GM20431 (cell line): Measurements from ENCODE around the gene CDV3.

Experiments used
- in situ Hi-C: fragments of 300-500 bp; cut with MseI, MboI; formaldehyde crosslinking; loops from one replicate; pipeline ENCODE4 v1.15.0; 2020; ENCODE audit warnings: low sequenced_read_pairs; ENCODE audit not compliant: unreplicated experiment

Gene CDV3

GRCh38 chr3:133595341-133595740 lies 21.9 kb downstream of the CDV3 start:
- in situ Hi-C loops: no loop called here

DNA sequence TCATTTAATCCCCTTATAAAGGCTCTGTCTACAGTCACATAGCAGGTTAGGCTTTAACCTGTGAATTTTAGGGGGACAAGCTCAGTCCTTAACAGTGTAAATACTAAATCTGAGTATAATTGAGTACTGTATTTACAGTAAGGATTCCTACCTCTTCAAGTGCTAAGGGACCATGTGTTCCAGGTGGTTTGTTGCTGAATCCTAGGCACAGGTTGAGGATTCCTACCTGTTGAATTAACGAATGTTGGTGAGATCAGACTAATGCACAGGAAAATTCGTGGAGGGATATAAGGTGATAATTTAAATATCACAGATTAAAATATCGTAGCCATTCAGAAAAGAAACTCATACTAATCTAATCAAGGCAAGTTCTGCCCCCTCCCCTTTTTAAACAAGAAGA lies 24.9 kb downstream of the CDV3 start:
- in situ Hi-C loops: no loop called here

DNA sequence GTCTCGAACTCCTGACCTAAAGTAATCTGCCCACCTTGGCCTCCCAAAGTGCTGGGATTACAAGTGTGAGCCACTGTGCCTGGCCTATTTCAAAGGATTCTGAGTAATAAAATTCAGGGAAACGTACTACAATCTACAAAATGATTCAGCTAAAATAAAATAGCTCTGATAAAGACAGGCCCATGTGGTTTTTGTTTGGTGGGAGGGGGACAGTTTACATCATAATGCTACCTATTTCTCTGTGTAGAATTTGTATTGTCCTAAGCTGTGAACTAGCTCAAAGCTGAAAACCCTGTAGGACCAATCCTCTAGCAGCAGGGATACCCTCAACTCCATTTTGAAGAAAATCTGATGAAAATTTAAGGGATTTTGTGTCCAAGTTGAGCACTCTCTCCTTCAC lies 25.8 kb downstream of the CDV3 start:
- in situ Hi-C loops: no loop called here

DNA sequence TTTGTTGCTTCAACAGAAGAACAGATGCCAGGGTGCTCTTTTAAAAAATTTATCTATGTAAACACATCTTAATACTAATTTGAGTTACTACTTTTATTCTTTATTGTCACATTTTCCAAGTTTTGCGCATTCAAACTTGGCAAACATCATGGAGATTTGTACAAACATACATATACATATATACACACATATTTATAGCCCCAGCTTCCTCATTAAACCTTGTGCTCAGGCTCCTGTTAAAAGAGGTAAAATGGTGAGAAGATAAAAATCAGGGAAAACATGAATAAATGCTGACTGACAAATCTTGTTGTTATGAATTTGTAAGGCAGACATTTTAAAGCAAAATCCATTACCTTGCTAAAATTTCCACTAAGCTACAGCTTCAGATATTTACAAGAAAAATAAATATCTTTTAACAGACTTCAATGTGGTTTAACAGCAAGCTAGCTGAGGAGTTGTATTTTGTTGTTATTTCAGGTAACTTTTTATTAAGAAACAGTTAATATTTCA lies 27.1 kb downstream of the CDV3 start:
- in situ Hi-C loops: no loop called here

DNA sequence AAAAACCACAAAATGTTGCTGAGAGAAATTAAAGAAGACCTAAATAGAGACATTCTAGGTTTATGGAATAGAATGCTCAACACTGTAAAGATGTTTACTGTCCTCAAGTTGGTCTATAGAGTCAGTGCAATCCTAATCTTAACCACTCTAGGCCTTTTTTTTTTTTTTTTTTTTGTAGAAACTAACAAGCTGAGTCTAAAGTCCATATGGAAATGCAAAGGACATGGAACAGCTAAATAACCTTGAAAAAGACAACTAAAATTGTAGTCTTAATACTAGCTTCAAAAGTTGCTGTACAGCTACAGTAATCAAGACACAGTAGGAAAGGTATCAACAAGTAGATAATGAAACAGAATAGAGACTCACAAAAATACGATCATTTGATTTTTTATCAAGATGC lies 32.9 kb downstream of the CDV3 start:
- in situ Hi-C loops: no loop called here

DNA sequence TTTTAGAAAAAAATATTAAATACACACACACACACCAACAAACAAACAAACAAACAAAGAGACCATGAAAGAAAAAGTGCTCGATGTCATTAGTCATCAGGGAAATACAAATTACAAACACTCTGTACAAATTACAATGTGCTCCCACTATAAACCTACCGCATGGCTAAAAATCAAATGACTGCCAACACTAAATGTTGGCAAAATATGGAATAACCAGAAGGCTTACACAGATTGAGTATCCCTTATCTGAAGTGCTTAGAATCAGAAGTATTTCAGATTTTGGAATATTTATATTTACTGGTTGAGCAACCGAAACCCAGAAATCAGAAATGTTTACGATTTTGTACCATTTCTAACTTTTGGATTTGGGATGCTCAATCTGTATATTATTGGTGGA lies 33.4 kb downstream of the CDV3 start:
- in situ Hi-C loops: no loop called here

- in situ Hi-C loops: no loop called here
These were observed 34.3 kb downstream of the CDV3 start for GRCh38 chr3:133607816-133608215.

- in situ Hi-C loops: no loop called here
These were observed 34.9 kb downstream of the CDV3 start for GRCh38 chr3:133608388-133608787.

DNA sequence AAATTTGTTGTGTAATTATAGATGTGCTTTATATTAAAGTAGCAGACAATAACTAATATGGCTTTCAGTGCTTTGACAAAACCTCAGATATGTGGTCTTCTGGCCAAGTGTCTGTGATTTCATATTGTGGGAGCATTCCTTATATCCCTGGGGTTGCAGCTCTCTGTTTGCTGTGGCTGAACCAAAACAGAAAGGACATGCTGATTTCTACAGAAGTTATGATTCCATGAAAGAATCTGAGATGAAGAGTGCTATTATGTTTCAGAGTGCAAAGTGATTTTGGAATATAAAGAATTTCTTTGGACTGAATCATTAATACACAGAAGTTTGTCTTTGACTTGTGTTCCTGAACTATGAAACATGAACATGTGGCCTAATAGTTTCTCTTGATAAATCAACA lies 36.5 kb downstream of the CDV3 start:
- in situ Hi-C loops: no loop called here

GRCh38 chr3:133611534-133611933 lies 38.0 kb downstream of the CDV3 start:
- in situ Hi-C loops: no loop called here

- in situ Hi-C loops: no loop called here
These were observed 46.7 kb downstream of the CDV3 start for GRCh38 chr3:133620066-133620784.

DNA sequence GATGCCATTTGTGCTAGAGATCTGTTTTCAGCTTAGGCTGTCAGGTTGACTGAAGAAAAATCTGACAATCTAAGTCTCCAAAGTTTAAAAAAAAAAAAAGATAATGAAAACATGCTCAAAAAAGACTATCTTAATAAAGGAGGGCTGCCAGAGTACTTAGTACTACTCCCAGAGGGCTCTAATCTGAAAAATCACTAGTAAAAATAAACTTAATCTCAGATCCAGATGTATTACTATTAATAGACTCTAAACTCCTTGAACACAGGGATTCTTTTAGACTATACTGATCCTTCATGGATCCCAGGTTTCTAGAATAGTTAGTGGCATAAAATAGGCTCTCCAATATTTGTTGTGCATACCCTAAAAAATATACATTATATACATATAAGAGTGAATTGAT lies 54.3 kb downstream of the CDV3 start:
- in situ Hi-C loops: no loop called here

- in situ Hi-C loops: no loop called here
These were observed 55.7 kb downstream of the CDV3 start for GRCh38 chr3:133629146-133629545.

- in situ Hi-C loops: no loop called here
These were observed 60.0 kb downstream of the CDV3 start for GRCh38 chr3:133633439-133633838.
